HepG2 (cell line): ENCODE results near the gene PLEKHG2. TPM values are rescaled to one million over a fixed set of nuclear protein-coding genes. Genes with fewer than 3 reads are reported as not detected.
A peak's percentile ranks its signal among the peaks of the same experiment; 100 is the strongest.

Experiments used
- BORCS8-MEF2B ChIP-seq: sonication (generic); formaldehyde crosslinking; IDR thresholded peaks from 2 replicates; pipeline ENCODE4 v1.8.0; 2022; ENCODE audit warnings: mild to moderate bottlenecking, missing genetic modification reagents
- EHMT2 ChIP-seq: fragments of 200-600 bp; sonication (generic); IDR thresholded peaks from 2 replicates; pipeline ENCODE4 v1.7.0; 2017; ENCODE audit warnings: antibody characterized with exemption, low read depth, low read length, borderline replicate concordance
- EZH2 ChIP-seq: conservative IDR thresholded peaks from 2 replicates; pipeline ENCODE4 v1.6.1; 2012; ENCODE audit warnings: mild to moderate bottlenecking, low read depth, low read length, moderate library complexity
- FOSL2 ChIP-seq: sonication (generic); formaldehyde crosslinking; IDR thresholded peaks from 2 replicates; pipeline ENCODE4 v1.4.0; 2020; ENCODE audit warnings: missing genetic modification reagents
- GABPB1 ChIP-seq: IDR thresholded peaks from 2 replicates; pipeline ENCODE4 v1.6.1; 2016; ENCODE audit warnings: mild to moderate bottlenecking, missing genetic modification reagents, moderate library complexity, missing compliant biosample characterization
- KMT2B ChIP-seq: IDR thresholded peaks from 2 replicates; pipeline ENCODE4 v1.6.1; 2016; ENCODE audit warnings: missing genetic modification reagents, missing compliant biosample characterization
- MIER2 ChIP-seq: IDR thresholded peaks from 2 replicates; pipeline ENCODE4 v1.6.1; 2016; ENCODE audit warnings: missing biosample characterization, missing genetic modification reagents
- MTF2 ChIP-seq: sonication (generic); formaldehyde crosslinking; IDR thresholded peaks from 2 replicates; pipeline ENCODE4 v1.5.0; 2020; ENCODE audit warnings: missing genetic modification reagents, borderline replicate concordance
- NFRKB ChIP-seq: fragments of 450-650 bp; IDR thresholded peaks from 2 replicates; pipeline ENCODE4 v1.6.1; 2017
- PAF1 ChIP-seq: IDR thresholded peaks from 2 replicates; pipeline ENCODE4 v1.6.1; 2016; ENCODE audit warnings: missing genetic modification reagents, missing compliant biosample characterization
- RFXANK ChIP-seq: IDR thresholded peaks from 2 replicates; pipeline ENCODE4 v1.6.1; 2016
- SATB2 ChIP-seq: sonication (generic); formaldehyde crosslinking; IDR thresholded peaks from 2 replicates; pipeline ENCODE4 v1.5.0; 2020; ENCODE audit warnings: missing genetic modification reagents
- SKI ChIP-seq: fragments of 450-650 bp; IDR thresholded peaks from one replicate; pipeline ENCODE4 v1.6.1; 2018; ENCODE audit warnings: mild to moderate bottlenecking; ENCODE audit not compliant: partially characterized antibody
- STAG1 ChIP-seq: sonication (generic); formaldehyde crosslinking; IDR thresholded peaks from 2 replicates; pipeline ENCODE4 v1.4.0; 2020; ENCODE audit warnings: missing genetic modification reagents
- TRIM24 ChIP-seq: sonication (generic); formaldehyde crosslinking; IDR thresholded peaks from 2 replicates; pipeline ENCODE4 v1.8.0; 2022; ENCODE audit warnings: mild to moderate bottlenecking, missing genetic modification reagents
- U2AF1 ChIP-seq: fragments of 200-400 bp; formaldehyde crosslinking; optimal IDR thresholded peaks from 2 replicates; pipeline ENCODE3; 2017; ENCODE audit warnings: mild to moderate bottlenecking, low read depth, low read length
- ZBTB20 ChIP-seq: sonication (generic); formaldehyde crosslinking; IDR thresholded peaks from 2 replicates; pipeline ENCODE4 v1.8.1; 2023; ENCODE audit warnings: missing genetic modification reagents, low read depth, mild to moderate bottlenecking, borderline replicate concordance
- ZMYM4 ChIP-seq: sonication (generic); formaldehyde crosslinking; IDR thresholded peaks from 2 replicates; pipeline ENCODE4 v1.8.1; 2023; ENCODE audit warnings: mild to moderate bottlenecking, missing genetic modification reagents
- ZNF251 ChIP-seq: sonication (generic); formaldehyde crosslinking; IDR thresholded peaks from 2 replicates; pipeline ENCODE4 v1.9.0; 2021; ENCODE audit warnings: mild to moderate bottlenecking, missing genetic modification reagents
- ZNF264 ChIP-seq: sonication (generic); formaldehyde crosslinking; IDR thresholded peaks from 2 replicates; pipeline ENCODE4 v1.4.0; 2020; ENCODE audit warnings: missing genetic modification reagents
- ZNF343 ChIP-seq: sonication (generic); formaldehyde crosslinking; IDR thresholded peaks from 2 replicates; pipeline ENCODE4 v1.4.0; 2020; ENCODE audit warnings: mild to moderate bottlenecking, missing genetic modification reagents
- ZNF501 ChIP-seq: sonication (generic); formaldehyde crosslinking; IDR thresholded peaks from 2 replicates; pipeline ENCODE4 v1.5.1; 2020; ENCODE audit warnings: mild to moderate bottlenecking, moderate library complexity, missing genetic modification reagents
- ZNF570 ChIP-seq: sonication (generic); formaldehyde crosslinking; IDR thresholded peaks from 2 replicates; pipeline ENCODE4 v1.4.0; 2020; ENCODE audit warnings: mild to moderate bottlenecking, missing genetic modification reagents, borderline replicate concordance
- polyA plus RNA-seq, 8 experiments: library from polyadenylated mRNA; depleted of rRNA in 3 of 8; stranded (reverse) in 7 of 8; unstranded in 1 of 8; fragments of >200 nt; fragmentation: Illumina TruSeq in 4 of 8; extraction: Trizol in 4 of 8; gene quantifications; 2 replicates each; pipeline versions ENCODE4 v1.2.1 to v1.2.3, GENCODE V29; 2011 to 2016; ENCODE audit warnings: low read depth in 4 of 8, missing spikeins in 1 of 8, mixed read lengths in 1 of 8; ENCODE audit not compliant: insufficient read depth in 1 of 8
- total RNA-seq, 5 experiments: library from RNA; depleted of rRNA; stranded (reverse); fragments of >200 nt; fragmentation: Illumina TruSeq; extraction: Trizol; gene quantifications; 2 replicates each; pipeline ENCODE4 v1.2.3, GENCODE V29; 2016; ENCODE audit warnings: low read depth in 1 of 5
- TF ChIP-seq, protein P1 (sequence below): sonication (generic); formaldehyde crosslinking; IDR thresholded peaks from 2 replicates; pipeline ENCODE4 v1.8.0; 2022; ENCODE audit warnings: mild to moderate bottlenecking, missing genetic modification reagents, moderate library complexity
- TF ChIP-seq, protein P2 (sequence below): sonication (generic); formaldehyde crosslinking; IDR thresholded peaks from 2 replicates; pipeline ENCODE4 v1.4.0; 2020; ENCODE audit warnings: missing genetic modification reagents, borderline replicate concordance
- TF ChIP-seq, protein P3 (sequence below): sonication (generic); formaldehyde crosslinking; conservative IDR thresholded peaks from 2 replicates; pipeline ENCODE4 v1.5.0; 2020; ENCODE audit warnings: missing genetic modification reagents

The PLEKHG2 gene
- total and polyA plus RNA-seq, 2 of the 13 experiments (the other 11 are each of a cell fraction or from before 2014, with no cell fraction given): 3.6 to 6.8 TPM

DNA sequence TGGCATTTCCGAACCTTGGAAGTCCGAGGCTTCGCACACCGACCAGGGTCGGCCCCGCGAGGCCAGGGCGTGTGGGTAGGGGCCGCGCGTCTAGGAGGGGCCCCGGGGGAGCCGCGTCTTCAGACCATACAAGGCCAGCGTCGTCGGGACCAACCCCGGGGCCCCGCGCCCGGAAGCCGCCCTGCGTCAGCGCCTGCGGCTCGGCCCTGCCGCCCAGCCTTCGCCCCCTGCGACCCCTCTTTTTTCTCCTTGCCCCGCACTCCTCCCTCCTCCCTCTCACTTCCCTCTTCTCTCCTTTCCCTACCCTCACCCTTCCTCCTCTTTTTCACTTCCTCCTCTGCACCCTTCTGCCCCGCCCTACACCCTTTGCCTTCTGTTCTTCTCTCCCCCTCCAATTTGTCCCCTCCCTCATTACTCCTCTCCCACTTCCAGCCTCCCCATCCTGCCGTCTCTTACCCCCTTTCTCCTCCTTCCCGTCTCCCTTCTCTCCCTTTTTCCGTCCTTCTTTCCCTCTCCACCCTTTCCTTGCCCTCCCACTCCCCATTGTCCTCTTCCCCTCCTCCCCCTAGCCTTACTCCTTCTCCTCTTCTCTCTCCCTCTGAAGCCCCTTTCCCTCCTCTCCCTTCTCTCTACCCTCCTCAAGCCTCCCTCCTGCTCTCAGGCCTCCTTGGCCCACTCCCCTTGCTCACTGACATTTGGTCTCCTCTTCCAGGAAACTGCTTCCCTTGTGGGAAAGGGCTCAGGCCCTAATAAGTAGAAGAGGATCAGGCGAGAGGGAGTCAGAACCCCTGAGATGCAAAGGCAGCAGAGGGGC is 2.2 kb upstream of the PLEKHG2 start (continued):
- TF ChIP-seq ZBTB20 (CRISPR knock-in tag): no peak
- no peak for TF ChIP-seq EHMT2
- TF ChIP-seq SKI: no peak
- TF ChIP-seq ZNF343 (CRISPR knock-in tag): peak; percentile 78
- TF ChIP-seq FOSL2 (CRISPR knock-in tag): no peak
- TF ChIP-seq NFRKB: no peak
- TF ChIP-seq ZNF251 (CRISPR knock-in tag): no peak
- TF ChIP-seq BORCS8-MEF2B (CRISPR knock-in tag): no peak
- TF ChIP-seq, protein P1, sequence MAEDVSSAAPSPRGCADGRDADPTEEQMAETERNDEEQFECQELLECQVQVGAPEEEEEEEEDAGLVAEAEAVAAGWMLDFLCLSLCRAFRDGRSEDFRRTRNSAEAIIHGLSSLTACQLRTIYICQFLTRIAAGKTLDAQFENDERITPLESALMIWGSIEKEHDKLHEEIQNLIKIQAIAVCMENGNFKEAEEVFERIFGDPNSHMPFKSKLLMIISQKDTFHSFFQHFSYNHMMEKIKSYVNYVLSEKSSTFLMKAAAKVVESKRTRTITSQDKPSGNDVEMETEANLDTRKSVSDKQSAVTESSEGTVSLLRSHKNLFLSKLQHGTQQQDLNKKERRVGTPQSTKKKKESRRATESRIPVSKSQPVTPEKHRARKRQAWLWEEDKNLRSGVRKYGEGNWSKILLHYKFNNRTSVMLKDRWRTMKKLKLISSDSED (CRISPR knock-in tag): no peak
- TF ChIP-seq MIER2: no peak
- TF ChIP-seq MTF2 (CRISPR knock-in tag): no peak
- no peak; the same call in 1 of the 2 replicates for TF ChIP-seq ZNF501 (CRISPR knock-in tag)
- no peak for TF ChIP-seq KMT2B (CRISPR knock-in tag)
- TF ChIP-seq ZMYM4 (CRISPR knock-in tag): no peak
- TF ChIP-seq, protein P2, sequence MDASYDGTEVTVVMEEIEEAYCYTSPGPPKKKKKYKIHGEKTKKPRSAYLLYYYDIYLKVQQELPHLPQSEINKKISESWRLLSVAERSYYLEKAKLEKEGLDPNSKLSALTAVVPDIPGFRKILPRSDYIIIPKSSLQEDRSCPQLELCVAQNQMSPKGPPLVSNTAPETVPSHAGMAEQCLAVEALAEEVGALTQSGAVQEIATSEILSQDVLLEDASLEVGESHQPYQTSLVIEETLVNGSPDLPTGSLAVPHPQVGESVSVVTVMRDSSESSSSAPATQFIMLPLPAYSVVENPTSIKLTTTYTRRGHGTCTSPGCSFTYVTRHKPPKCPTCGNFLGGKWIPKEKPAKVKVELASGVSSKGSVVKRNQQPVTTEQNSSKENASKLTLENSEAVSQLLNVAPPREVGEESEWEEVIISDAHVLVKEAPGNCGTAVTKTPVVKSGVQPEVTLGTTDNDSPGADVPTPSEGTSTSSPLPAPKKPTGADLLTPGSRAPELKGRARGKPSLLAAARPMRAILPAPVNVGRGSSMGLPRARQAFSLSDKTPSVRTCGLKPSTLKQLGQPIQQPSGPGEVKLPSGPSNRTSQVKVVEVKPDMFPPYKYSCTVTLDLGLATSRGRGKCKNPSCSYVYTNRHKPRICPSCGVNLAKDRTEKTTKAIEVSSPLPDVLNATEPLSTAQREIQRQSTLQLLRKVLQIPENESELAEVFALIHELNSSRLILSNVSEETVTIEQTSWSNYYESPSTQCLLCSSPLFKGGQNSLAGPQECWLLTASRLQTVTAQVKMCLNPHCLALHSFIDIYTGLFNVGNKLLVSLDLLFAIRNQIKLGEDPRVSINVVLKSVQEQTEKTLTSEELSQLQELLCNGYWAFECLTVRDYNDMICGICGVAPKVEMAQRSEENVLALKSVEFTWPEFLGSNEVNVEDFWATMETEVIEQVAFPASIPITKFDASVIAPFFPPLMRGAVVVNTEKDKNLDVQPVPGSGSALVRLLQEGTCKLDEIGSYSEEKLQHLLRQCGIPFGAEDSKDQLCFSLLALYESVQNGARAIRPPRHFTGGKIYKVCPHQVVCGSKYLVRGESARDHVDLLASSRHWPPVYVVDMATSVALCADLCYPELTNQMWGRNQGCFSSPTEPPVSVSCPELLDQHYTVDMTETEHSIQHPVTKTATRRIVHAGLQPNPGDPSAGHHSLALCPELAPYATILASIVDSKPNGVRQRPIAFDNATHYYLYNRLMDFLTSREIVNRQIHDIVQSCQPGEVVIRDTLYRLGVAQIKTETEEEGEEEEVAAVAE (CRISPR knock-in tag): no peak
- TF ChIP-seq STAG1: no peak
- TF ChIP-seq, protein P3, sequence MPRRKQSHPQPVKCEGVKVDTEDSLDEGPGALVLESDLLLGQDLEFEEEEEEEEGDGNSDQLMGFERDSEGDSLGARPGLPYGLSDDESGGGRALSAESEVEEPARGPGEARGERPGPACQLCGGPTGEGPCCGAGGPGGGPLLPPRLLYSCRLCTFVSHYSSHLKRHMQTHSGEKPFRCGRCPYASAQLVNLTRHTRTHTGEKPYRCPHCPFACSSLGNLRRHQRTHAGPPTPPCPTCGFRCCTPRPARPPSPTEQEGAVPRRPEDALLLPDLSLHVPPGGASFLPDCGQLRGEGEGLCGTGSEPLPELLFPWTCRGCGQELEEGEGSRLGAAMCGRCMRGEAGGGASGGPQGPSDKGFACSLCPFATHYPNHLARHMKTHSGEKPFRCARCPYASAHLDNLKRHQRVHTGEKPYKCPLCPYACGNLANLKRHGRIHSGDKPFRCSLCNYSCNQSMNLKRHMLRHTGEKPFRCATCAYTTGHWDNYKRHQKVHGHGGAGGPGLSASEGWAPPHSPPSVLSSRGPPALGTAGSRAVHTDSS (CRISPR knock-in tag): no peak
- no peak for TF ChIP-seq RFXANK (CRISPR knock-in tag)
- TF ChIP-seq ZNF264 (CRISPR knock-in tag): no peak
- no peak for TF ChIP-seq SATB2 (CRISPR knock-in tag)
- no peak for TF ChIP-seq ZNF570 (CRISPR knock-in tag)
- TF ChIP-seq TRIM24: no peak
- TF ChIP-seq U2AF1: no peak
- peak; percentile 70; the same call in 1 of the 2 replicates for TF ChIP-seq GABPB1
- TF ChIP-seq EZH2: no peak
- no peak for TF ChIP-seq PAF1
